NT2/D1 (cell line): Measurements from ENCODE around the gene CTSC.

Source experiments
- YY1 ChIP-seq: IDR thresholded peaks from 2 replicates; pipeline ENCODE4 v1.6.1; 2011; ENCODE audit not compliant: insufficient read length, insufficient read depth
- ZNF274 ChIP-seq: IDR thresholded peaks from 2 replicates; pipeline ENCODE4 v1.6.1; 2011; ENCODE audit warnings: mild to moderate bottlenecking, low read depth, low read length

- no peak for TF ChIP-seq ZNF274
- TF ChIP-seq YY1: no peak
Observed at GRCh38 chr11:88315981-88316441, 21.5 kb downstream of the CTSC start.
